Activated T-cell treated with anti-CD3 and anti-CD28 coated beads, Interleukin-2, amount 50 U/mL, for 24 hours (primary cell): Measurements from ENCODE around the gene ATP1B1.
"Not testable (repeated sequence)": the region's sequence is repeated elsewhere in the genome, so short reads cannot be mapped to it uniquely, and the experiment has no call there.

Source experiments
- DNase-seq: peaks from one replicate; pipeline ENCODE4 v3.0.0-alpha.2; 2020
- H3K27ac Mint-ChIP-seq: 2 replicates; pipeline ENCODE4 v1.8.0; 2020; ENCODE audit warnings: mild to moderate bottlenecking, mixed read lengths
- H3K27me3 Mint-ChIP-seq: 2 replicates; pipeline ENCODE4 v1.8.0; 2020; ENCODE audit warnings: mixed read lengths
- H3K36me3 Mint-ChIP-seq: 2 replicates; pipeline ENCODE4 v1.8.0; 2020; ENCODE audit warnings: low read depth, mixed read lengths
- H3K4me1 Mint-ChIP-seq: 2 replicates; pipeline ENCODE4 v1.8.0; 2020; ENCODE audit warnings: low read depth, mixed read lengths
- H3K4me3 Mint-ChIP-seq: 2 replicates; pipeline ENCODE4 v1.8.0; 2020; ENCODE audit warnings: mild to moderate bottlenecking, moderate library complexity, mixed read lengths
- H3K9me3 Mint-ChIP-seq: 2 replicates; pipeline ENCODE4 v1.8.0; 2020; ENCODE audit warnings: mixed read lengths

ATP1B1 gene

DNA sequence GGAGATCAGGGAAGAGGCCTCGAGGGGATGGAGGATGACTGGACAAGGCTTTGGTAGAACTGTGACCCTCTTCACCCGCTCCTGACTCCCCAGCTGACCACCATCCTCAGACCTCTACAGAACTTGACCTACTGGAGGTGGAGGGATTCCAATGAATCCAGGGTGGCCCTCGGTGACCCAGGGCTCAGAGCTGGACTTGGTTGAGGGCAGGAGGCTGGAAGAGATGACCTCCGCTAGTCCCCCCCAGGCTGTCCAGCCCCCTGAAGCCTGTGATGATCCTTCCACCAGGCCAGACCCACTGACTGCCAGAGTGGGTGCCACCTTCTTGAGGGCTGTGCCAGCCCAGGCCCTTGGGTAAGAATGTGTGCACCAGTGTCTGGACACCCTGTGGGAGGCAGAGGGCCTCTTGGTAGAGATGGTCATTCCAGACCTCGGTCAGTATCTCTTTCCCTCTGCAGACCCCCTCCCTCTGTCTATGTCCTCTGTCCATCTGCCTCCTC, 44.9 kb downstream of the ATP1B1 start:
- Mint-ChIP-seq H3K27me3 (no peaks in the 10 kb centered on the region), H3K9me3 (no peaks in the 10 kb centered on the region), H3K4me1 (no peaks in the 10 kb centered on the region), H3K36me3 (no peaks in the 10 kb centered on the region), H3K27ac (no peak overlapping the region), H3K4me3 (no peak overlapping the region)
- no peak for DNase-seq

DNA sequence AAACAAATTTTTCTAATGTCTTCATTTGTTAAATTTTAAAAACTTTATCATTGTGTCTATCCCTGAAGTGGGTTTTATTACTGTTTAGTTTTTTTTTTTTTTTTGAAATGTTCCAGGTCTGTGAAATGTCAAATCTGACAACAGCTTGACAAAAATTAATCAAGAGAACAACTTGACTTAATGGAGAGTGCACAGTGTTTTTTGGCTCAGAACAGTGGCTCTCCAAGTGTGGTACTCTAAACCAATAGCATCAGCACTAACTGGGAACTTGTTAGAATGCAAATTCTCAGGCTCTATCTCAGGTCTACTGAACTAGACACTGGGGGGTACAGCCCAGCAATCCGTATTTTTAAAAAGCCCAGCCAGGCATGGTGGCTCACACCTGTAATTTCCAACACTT, 49.2 kb downstream of the ATP1B1 start:
- Mint-ChIP-seq H3K36me3 (no peaks in the 10 kb centered on the region), H3K27me3 (no peaks in the 10 kb centered on the region), H3K4me3 (no peak overlapping the region), H3K27ac (no peak overlapping the region), H3K4me1 (no peaks in the 10 kb centered on the region), H3K9me3 (no peaks in the 10 kb centered on the region)
- DNase-seq, result no peak

DNA sequence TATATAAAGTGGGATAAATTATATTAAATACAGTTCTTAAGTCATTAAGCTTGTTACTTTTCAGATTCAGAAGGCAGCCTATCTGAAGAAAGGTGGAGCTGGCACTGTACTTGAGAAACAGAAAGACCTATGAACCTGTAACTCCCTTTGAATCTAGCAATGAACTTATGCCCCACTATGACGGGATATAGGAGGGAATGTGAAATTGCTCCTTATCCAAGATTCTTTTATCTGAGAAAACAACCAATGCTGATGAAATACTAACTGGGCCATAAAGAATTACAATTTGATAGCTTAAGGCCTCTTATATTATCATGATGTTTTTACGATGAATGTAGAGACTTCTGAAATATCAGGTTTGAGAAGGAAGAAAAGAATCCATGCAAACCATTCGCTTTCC, 50.1 kb downstream of the ATP1B1 start:
- no peak for DNase-seq
- Mint-ChIP-seq H3K9me3 (no peaks in the 10 kb centered on the region), H3K27me3 (no peaks in the 10 kb centered on the region), H3K36me3 (no peaks in the 10 kb centered on the region), H3K4me3 (no peak overlapping the region), H3K4me1 (no peaks in the 10 kb centered on the region), H3K27ac (no peak overlapping the region)

DNA sequence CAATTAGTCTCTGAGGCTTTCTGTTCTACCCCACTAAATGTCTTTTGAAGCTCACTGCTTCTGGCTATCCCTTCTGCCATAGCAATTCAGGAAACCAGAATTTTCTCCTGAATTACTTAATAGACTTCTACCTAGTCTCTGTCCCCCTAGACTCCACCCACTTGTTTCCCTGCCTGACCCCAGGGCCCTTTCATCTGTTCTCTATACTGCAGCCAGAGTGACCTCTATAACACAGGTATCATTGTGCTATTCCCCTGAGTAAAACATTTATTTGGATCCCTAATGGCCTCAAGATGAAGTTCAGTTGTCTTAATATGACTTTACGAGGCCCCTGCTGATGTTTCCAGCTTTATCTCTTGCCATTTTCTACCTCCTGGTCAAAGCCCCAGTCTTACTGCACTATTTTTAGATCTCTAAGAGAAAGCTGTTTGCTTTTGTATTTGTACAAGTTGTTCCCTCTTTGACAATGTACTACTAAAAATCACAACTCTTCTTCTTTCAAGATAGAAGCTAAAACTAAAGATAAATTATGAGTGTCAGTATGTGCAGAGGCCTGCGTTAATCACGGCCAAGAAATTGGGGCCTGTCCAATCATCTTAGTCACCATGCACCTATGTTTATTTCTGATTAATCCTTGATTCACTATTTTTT, 54.5 kb downstream of the ATP1B1 start:
- no peaks in the 10 kb centered on the region for H3K9me3 Mint-ChIP-seq
- no peak overlapping the region for H3K27ac Mint-ChIP-seq
- no peaks in the 10 kb centered on the region for H3K27me3 Mint-ChIP-seq
- no peaks in the 10 kb centered on the region for H3K36me3 Mint-ChIP-seq
- no peak overlapping the region for H3K4me3 Mint-ChIP-seq
- DNase-seq, result no peak
- H3K4me1 Mint-ChIP-seq, result peaks cover 14% of the 10 kb centered on the region

DNA sequence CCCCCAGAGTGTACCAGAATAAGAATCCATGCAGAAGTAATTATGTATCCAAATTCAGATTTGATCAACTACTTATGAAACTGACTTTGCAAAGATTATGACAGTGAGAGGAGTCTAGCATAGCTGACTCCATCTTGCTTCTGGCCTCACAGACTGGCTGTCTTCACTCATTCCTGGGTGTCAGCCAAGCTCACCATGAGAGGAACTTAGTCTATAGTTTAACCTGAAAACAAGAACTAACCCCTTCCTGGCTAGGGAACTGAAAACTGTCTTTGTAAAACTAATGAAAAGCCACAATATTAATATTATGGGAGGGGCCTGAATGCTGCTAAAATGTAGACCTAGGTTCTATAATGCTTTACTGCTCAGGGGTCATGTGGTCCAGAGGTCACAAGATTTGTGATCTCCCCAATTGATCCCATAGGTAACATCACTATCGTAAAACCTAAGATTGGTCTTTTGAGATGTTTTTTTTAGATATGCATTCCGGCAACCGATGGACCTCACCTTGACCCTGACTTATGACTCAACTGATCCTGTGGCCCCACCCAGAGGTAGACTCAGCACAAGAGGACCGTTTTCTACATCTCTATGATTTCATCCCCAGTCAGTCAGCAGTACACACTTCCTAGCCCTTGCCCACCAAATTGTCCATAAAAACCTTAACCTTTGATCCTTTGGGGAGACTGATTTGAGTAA, 55.2 kb downstream of the ATP1B1 start:
- Mint-ChIP-seq H3K4me1 (peaks cover 14% of the 10 kb centered on the region), H3K4me3 (no peak overlapping the region), H3K9me3 (no peaks in the 10 kb centered on the region), H3K27me3 (no peaks in the 10 kb centered on the region), H3K36me3 (no peaks in the 10 kb centered on the region), H3K27ac (no peak overlapping the region)
- no peak for DNase-seq

DNA sequence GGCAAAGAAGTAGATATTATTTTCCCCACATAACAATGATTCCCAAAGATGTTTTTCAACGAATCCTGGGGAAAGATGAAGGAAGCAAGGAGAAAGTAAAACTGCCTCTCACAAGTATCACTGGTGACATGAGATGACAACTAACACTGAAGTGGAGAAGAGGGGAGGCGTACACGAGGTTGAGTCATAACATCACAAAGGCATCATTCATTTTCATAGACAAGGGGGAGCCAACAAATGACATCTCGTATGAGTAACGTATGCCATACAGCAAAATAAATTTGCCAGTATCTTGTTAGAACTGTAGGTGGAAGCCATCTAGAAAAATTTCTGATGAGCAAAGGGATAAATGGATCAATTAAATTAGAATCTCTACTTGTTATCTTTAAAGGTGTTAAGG, 56.6 kb downstream of the ATP1B1 start:
- Mint-ChIP-seq H3K27me3 (no peaks in the 10 kb centered on the region), H3K4me1 (peaks cover 14% of the 10 kb centered on the region), H3K4me3 (peak overlapping the region; percentile 5), H3K36me3 (no peaks in the 10 kb centered on the region), H3K9me3 (no peaks in the 10 kb centered on the region), H3K27ac (peak overlapping the region; percentile 68)
- DNase-seq, result no peak

DNA sequence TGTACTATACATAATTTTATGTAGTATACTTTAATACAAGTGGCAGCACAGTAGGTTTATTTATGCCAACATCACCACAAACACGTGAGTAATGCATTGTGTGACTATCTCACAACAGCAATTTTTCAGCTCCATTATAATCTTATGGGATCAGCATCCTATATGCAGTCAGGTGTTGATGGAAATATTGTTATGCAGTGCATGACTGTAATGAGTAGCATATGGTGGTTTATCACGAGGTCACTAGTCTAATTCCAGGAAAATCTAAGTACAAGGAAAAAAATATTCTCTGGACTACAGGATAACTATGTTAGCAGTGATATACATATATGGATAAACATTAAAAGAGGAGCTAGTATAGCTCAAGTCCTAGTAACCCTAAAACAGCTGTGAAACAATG, 69.0 kb downstream of the ATP1B1 start:
- H3K4me3 Mint-ChIP-seq, result no peak overlapping the region
- DNase-seq, result no peak
- no peaks in the 10 kb centered on the region for H3K4me1 Mint-ChIP-seq
- H3K9me3 Mint-ChIP-seq, result peaks cover 3% of the 10 kb centered on the region
- H3K27ac Mint-ChIP-seq, result no peak overlapping the region
- no peaks in the 10 kb centered on the region for H3K36me3 Mint-ChIP-seq
- no peaks in the 10 kb centered on the region for H3K27me3 Mint-ChIP-seq

DNA sequence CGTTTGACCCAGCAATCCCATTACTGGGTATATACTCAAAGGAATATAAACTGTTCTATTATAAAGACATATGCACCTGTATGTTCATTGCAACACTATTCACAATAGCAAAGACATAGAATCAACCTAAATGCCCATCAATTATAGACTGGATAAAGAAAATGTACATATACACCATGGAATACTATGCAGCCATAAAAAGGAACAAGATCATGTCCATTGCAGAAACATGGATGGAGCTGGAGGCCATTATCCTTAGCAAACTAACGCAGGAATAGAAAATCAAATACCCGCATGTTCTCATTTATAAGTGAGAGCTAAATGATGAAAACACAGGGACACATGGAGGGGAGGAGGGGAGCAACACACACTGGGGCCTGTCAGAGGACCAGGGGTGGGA, 72.9 kb downstream of the ATP1B1 start:
- not testable (repeated sequence) for H3K9me3 Mint-ChIP-seq, H3K36me3 Mint-ChIP-seq, DNase-seq, H3K27ac Mint-ChIP-seq, H3K27me3 Mint-ChIP-seq, H3K4me3 Mint-ChIP-seq, H3K4me1 Mint-ChIP-seq

DNA sequence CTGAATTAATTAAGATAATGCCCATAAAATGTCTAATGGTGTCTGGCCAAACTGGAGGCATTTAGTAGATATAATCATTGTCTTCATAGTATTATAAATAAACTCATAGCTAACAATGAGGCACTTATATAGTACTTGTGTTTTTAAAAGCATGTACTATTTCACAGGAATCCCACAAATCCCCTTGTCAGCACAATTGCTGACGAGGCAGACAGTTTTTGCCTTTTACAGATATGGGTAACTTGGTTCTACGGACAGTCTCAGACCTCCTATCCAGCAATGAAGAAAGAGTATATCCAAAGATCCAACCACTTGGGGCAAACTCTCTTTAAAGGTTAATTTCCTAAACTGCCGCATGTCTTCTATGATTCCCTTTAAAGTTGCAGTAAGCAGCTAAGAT, 73.7 kb downstream of the ATP1B1 start:
- peaks cover 3% of the 10 kb centered on the region for H3K9me3 Mint-ChIP-seq
- no peak overlapping the region for H3K4me3 Mint-ChIP-seq
- no peak overlapping the region for H3K27ac Mint-ChIP-seq
- H3K4me1 Mint-ChIP-seq, result no peaks in the 10 kb centered on the region
- no peaks in the 10 kb centered on the region for H3K36me3 Mint-ChIP-seq
- H3K27me3 Mint-ChIP-seq, result no peaks in the 10 kb centered on the region
- DNase-seq, result no peak
